Activated naive CD8-positive, alpha-beta T cell treated with anti-CD3 and anti-CD28 coated beads, Interleukin-2, amount 50 U/mL, for 24 hours (primary cell): ENCODE measurements around the gene RAB3C.
"Not testable (repeated sequence)": the region's sequence is repeated elsewhere in the genome, so short reads cannot be mapped to it uniquely, and the experiment has no call there.

Experiments used
- ATAC-seq: fragments of 150-1000 bp; cut with Tn5 transposase; one replicate; pipeline ENCODE4 v1.10.0; 2021
- DNase-seq: peaks from one replicate; pipeline ENCODE4 v3.0.0; 2021
- H3K27ac Mint-ChIP-seq: one replicate; pipeline ENCODE4 v1.8.0; 2021; ENCODE audit warnings: mild to moderate bottlenecking, mixed read lengths
- H3K27me3 Mint-ChIP-seq: one replicate; pipeline ENCODE4 v1.8.0; 2021; ENCODE audit warnings: mixed read lengths
- H3K36me3 Mint-ChIP-seq: one replicate; pipeline ENCODE4 v1.8.0; 2021; ENCODE audit warnings: low read depth, mixed read lengths
- H3K4me1 Mint-ChIP-seq: one replicate; pipeline ENCODE4 v1.8.0; 2021; ENCODE audit warnings: mixed read lengths
- H3K4me3 Mint-ChIP-seq: one replicate; pipeline ENCODE4 v1.8.0; 2021; ENCODE audit warnings: mild to moderate bottlenecking, moderate library complexity, mixed read lengths
- H3K9me3 Mint-ChIP-seq: one replicate; pipeline ENCODE4 v1.8.0; 2021; ENCODE audit warnings: mixed read lengths

RAB3C gene

DNA sequence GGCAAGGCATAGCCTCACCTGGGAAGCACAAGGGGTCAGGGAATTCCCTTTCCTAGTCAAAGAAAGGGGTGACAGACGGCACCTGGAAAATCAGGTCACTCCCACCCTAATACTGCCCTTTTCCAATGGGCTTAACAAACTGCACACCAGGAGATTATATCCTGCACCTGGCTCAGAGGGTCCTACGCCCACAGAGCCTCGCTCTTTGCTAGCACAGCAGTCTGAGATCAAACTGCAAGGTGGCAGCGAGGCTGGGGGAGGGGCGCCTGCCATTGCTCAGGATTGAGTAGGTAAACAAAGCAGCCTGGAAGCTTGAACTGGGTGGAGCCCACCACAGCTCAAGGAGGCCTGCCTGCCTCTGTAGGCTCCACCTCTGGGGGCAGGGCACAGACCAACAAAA lies 9.9 kb upstream of the RAB3C start:
- DNase-seq, H3K4me3 Mint-ChIP-seq, H3K27ac Mint-ChIP-seq, H3K9me3 Mint-ChIP-seq, ATAC-seq, H3K36me3 Mint-ChIP-seq, H3K27me3 Mint-ChIP-seq, H3K4me1 Mint-ChIP-seq: not testable (repeated sequence)

DNA sequence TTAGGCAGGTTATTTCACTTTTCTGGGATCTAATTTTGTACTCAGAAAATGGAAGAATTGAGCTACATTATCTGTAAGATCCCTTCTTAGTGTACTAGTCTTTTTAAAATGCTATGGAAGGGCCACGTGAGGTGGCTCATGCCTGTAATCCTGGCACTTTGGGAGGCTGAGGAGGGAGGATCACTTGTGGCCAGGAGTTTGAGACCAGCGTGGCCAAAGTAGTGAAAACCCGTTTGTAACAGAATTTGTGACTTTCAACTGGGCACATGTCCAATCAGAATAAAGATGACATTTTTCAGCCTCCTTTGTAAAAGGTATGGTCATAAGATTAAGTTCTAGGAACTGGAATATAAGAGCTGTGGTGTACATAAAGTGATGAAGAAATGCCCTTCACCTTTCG lies 3.1 kb upstream of the RAB3C start:
- DNase-seq (no peak), ATAC-seq (no peak)
- Mint-ChIP-seq H3K27ac (no peak overlapping the region), H3K9me3 (no peaks in the 10 kb centered on the region), H3K4me3 (no peak overlapping the region), H3K4me1 (peaks cover 17% of the 10 kb centered on the region), H3K36me3 (no peaks in the 10 kb centered on the region), H3K27me3 (peaks cover 44% of the 10 kb centered on the region)

DNA sequence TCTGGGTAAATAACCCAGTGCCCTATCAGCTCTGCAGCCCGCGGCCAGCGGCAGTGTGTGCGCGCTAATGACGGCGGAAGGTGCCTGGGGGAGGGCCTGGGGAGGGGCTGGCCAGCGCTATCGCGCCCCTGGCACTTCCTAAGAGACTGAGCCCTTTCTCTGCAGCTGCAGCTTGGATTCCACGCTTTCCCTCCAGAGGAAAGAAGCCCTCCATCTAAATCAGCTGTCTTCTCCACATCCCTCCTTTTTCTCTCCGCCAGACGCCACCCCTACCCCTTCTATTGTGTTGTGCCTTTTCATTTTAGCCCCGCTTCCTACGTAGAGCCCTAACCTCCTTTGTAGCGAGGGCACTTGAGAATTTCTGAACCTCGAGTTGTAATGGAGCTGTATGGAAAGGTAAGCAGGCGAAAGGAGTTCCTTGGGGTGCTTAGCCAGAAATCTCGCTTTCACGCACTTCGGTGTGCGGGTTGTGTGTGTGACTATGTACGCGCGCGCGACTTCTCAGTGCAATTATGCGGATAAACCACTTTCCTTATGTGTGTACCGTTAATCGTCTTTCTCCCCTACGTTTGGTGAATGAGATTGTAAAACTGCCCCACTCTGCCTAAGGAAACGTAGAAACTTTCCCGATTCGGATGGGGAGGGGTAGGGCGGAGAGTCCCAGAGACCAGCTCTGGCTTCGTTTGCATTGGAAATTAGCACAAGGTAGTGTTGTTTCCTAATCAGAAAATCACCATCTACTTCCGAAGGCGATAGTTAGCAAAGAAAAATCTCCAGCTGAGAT lies 664 bp upstream of the RAB3C start:
- H3K9me3 Mint-ChIP-seq = no peaks in the 10 kb centered on the region
- ATAC-seq (no peak), DNase-seq (no peak)
- H3K27me3 Mint-ChIP-seq = peaks cover 53% of the 10 kb centered on the region
- H3K36me3 Mint-ChIP-seq = no peaks in the 10 kb centered on the region
- H3K4me1 Mint-ChIP-seq = peaks cover 17% of the 10 kb centered on the region
- peak overlapping the region; percentile 81 for H3K4me3 Mint-ChIP-seq
- no peak overlapping the region for H3K27ac Mint-ChIP-seq

DNA sequence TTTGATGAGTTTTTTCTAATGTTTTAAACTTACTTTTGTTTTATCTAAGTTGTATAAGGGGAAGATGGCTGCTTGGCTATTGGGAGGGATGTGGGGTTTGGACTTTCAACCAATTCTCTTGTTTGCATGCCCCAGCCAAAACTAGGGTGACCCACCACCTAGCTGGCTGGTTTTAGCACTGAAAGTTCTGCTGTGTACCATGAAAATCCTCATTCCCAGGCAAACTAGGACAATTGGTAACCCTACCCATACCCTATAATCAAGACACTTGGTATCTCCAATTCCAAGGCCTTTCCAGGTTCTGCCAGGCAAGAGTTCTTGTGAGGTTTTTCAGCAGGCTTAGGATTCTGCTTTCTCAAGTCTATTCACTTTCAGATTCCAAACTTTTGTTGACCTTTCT lies 13.1 kb downstream of the RAB3C start:
- Mint-ChIP-seq H3K36me3 (no peaks in the 10 kb centered on the region), H3K4me3 (no peak overlapping the region), H3K27ac (no peak overlapping the region), H3K27me3 (peaks cover 2% of the 10 kb centered on the region), H3K9me3 (no peaks in the 10 kb centered on the region), H3K4me1 (no peaks in the 10 kb centered on the region)
- DNase-seq (no peak), ATAC-seq (no peak)

DNA sequence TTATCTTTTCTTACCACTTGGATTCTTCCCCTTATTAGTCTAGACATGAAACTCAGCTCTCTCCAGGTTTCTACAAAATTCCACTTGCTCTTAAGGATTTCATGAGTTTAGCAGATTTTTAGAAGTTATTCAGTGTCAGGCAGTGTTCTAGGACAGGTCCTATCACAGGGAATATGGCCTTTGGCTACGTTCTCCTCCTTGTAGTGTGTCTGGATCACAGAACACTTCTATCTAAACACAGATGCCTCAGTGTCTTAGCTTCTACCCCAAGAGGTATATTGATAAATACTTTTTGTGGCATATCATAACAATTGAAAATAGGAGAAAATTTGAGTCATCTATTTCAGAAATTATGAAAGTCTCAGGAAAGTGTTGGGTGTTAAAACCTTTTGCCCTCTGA lies 15.6 kb downstream of the RAB3C start:
- no peak for DNase-seq
- Mint-ChIP-seq H3K4me1 (no peaks in the 10 kb centered on the region), H3K9me3 (peaks cover 4% of the 10 kb centered on the region), H3K36me3 (no peaks in the 10 kb centered on the region), H3K27me3 (peaks cover 2% of the 10 kb centered on the region), H3K4me3 (no peak overlapping the region), H3K27ac (no peak overlapping the region)
- no peak for ATAC-seq

DNA sequence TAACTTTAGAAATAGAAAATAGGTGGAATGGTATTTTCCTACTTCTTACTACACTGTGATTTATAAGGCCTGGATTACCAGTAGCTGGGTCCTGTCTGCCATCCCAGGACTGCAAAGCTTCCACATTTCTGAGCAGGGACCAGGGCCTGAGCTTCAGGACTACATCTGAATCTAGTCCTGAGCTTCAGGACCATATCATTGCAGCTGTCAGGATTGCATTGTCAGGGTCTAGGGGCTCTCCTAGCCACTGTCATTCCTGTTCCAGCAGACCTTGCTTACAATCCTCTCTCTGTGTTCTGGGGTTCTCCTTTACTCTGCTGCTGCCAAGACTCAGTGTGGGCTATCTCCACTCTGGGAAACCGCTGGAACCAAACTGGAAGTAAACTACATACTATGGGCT lies 16.3 kb downstream of the RAB3C start:
- H3K4me1 Mint-ChIP-seq = no peaks in the 10 kb centered on the region
- no peaks in the 10 kb centered on the region for H3K36me3 Mint-ChIP-seq
- DNase-seq (no peak), ATAC-seq (no peak)
- H3K27ac Mint-ChIP-seq = no peak overlapping the region
- no peak overlapping the region for H3K4me3 Mint-ChIP-seq
- H3K27me3 Mint-ChIP-seq = no peaks in the 10 kb centered on the region
- H3K9me3 Mint-ChIP-seq = peaks cover 4% of the 10 kb centered on the region

DNA sequence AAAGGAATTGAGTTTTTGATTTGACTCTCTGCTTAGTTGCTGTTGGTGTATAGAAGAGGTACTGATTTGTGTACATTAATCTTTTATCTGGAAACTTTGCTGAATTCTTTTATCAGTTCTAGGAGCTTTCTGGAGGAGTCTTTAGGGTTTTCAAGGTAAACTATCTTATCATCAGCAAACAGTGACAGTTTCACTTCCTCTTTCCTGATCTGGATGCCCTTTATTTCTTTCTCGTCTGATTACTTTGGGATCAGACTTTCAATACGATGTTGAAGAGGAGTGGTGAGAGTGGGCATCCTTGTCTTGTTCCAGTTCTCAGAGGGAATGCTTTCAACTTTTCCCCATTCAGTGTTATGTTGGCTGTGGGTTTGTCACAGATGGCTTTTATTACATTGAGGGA lies 17.7 kb downstream of the RAB3C start:
- not testable (repeated sequence) for DNase-seq, H3K27ac Mint-ChIP-seq, H3K4me3 Mint-ChIP-seq

DNA sequence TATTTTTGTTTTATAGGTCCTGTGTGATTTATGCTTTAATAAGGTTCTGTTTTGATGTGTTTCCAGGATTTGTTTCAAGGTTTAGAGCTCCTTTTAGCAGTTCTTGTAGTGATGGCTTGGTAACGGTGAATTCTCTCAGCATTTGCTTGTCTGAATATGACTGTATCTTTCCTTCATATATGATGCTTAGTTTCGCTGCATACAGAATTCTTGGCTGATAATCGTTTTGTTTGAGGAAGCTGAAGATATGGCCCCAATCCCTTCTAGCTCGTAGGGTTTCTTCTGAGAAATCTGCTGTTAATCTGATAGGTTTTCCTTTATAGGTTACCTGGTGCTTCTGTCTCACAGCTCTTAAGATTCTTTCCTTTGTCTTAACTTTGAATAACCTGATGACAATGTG lies 20.0 kb downstream of the RAB3C start:
- H3K9me3 Mint-ChIP-seq = peaks cover 14% of the 10 kb centered on the region
- not testable (repeated sequence) for H3K36me3 Mint-ChIP-seq, ATAC-seq

More for the DNA sequence above, 17.7 kb downstream of the RAB3C start:
- H3K9me3 Mint-ChIP-seq, H3K4me1 Mint-ChIP-seq, ATAC-seq, H3K27me3 Mint-ChIP-seq, H3K36me3 Mint-ChIP-seq: not testable (repeated sequence)

DNA sequence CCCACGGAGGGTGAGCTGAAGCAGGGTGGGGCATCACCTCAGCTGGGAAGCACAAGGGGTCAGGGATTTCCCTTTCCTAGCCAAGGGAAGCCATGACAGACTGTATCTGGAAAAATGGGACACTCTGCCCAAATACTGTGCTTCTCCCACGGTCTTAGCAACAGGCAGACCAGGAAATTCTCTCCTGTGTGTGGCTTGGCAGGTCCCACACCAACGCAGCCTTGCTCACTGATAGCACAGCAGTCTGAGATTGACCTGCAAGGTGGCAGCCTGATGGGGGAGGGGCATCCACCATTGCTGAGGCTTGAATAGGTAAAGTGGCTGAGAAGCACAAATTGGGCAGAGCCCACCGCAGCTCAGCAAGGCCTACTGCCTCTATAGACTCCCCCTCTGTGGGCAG lies 23.2 kb downstream of the RAB3C start:
- Mint-ChIP-seq H3K27ac (no peak overlapping the region), H3K4me1 (no peaks in the 10 kb centered on the region), H3K4me3 (no peak overlapping the region), H3K27me3 (no peaks in the 10 kb centered on the region), H3K36me3 (no peaks in the 10 kb centered on the region), H3K9me3 (peaks cover 20% of the 10 kb centered on the region)
- no peak for DNase-seq
- no peak for ATAC-seq

More for the DNA sequence above, 20.0 kb downstream of the RAB3C start:
- H3K27ac Mint-ChIP-seq, H3K4me1 Mint-ChIP-seq, H3K4me3 Mint-ChIP-seq, DNase-seq, H3K27me3 Mint-ChIP-seq: not testable (repeated sequence)

DNA sequence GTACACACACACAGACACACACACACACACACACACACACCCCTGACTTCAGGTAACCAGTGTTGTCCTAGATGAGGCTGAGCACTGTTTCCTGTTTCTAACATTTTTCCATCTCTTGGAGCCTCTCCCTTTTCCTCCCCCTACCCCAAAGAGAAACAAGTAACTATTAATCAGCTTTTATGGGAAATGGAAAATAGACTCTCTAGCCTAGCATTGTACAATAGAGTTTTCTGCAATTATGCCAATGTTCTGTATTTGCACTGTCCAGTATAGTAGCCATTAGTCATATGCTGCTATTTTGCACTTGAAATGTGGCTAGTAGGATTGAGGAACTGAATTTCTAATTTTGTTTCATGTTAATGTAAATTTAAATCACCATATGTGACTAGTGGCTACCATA lies 33.1 kb downstream of the RAB3C start:
- Mint-ChIP-seq H3K27ac (no peak overlapping the region), H3K27me3 (no peaks in the 10 kb centered on the region), H3K4me3 (no peak overlapping the region), H3K9me3 (no peaks in the 10 kb centered on the region), H3K36me3 (no peaks in the 10 kb centered on the region), H3K4me1 (no peaks in the 10 kb centered on the region)
- DNase-seq (no peak), ATAC-seq (no peak)

DNA sequence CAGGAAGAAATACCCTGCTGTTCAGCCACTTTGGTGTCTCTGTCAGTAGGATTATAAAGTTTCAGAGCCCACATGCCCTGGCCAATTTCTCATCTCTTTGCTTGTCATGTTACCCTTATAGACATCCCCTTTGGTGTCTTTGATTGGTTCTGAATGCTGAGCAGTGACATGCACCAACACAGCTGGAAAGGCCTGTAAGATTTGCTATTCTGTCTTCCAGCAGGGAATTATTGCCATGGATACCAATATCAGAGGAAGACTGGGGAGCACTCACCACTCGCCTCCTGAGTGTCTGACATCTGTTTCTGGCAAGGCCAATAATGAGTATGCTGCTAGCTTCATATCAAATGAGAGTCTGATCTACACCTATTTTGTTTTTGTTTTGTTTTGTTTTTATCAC lies 34.4 kb downstream of the RAB3C start:
- no peak for ATAC-seq
- Mint-ChIP-seq H3K27ac (no peak overlapping the region), H3K9me3 (no peaks in the 10 kb centered on the region), H3K36me3 (no peaks in the 10 kb centered on the region), H3K4me3 (no peak overlapping the region), H3K27me3 (no peaks in the 10 kb centered on the region), H3K4me1 (no peaks in the 10 kb centered on the region)
- DNase-seq = no peak

DNA sequence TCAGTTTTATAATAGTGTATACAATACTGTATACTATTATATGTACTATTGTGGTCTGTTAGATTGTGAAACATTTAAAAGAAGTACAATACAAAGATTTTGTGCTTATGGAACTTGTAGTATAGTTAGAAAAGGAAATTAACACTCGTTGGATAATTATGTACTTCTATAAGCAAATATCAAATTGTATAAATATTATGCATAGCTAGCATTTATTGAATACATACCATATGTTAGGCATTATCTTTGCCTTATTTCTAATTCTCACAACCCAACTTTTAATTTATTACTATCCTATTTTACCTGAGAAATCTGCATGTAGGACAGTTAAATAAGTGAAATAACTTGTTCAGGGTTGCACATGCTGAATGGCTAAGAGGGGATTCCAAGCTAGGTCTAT lies 37.5 kb downstream of the RAB3C start:
- H3K4me3 Mint-ChIP-seq = no peak overlapping the region
- ATAC-seq (no peak), DNase-seq (no peak)
- no peaks in the 10 kb centered on the region for H3K27me3 Mint-ChIP-seq
- H3K4me1 Mint-ChIP-seq = no peaks in the 10 kb centered on the region
- no peaks in the 10 kb centered on the region for H3K9me3 Mint-ChIP-seq
- H3K36me3 Mint-ChIP-seq = no peaks in the 10 kb centered on the region
- no peak overlapping the region for H3K27ac Mint-ChIP-seq

DNA sequence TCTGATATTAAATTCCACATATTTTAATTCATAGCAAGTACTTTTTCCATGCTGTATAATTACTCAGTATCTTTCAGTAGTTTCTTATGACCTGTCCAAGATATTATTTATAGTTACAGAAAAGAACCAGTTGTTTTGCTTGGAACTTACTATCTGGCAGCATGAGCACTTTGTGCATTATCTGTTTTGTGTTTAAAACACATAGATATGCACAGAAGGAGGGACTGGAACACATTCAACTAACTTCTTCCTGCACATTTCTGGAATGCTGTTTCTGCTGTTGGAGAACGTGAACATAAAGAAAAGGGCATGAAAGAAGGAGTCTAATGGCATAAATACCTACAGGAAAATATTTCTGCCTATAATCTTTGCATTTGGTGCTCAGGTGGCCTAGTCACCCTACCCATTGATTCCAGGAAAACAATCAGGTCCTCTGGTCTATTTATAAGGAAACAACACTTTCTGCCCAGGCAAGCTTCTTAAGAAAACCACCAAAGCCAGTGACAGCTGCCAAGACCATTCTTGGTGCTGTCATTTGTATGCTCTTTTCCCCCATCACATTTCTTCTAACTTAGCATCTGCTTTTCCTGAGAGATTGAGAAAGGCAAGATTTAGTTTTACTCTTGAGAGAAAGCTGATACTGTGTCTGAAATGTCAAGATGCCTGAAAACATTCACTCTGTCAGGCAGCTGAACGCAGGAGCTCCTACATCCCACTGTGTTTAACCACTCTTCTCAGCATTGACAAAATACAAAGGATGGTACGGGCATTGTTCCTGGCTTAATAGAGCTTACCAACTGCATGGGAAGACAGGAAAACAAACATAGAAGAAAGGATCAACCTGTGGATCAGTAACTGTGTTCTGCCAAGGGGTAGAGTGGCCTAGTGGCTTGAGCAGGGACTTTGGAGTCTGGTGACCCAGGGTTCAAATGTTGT lies 40.3 kb downstream of the RAB3C start:
- no peak for ATAC-seq
- H3K4me1 Mint-ChIP-seq = no peaks in the 10 kb centered on the region
- H3K36me3 Mint-ChIP-seq = no peaks in the 10 kb centered on the region
- H3K9me3 Mint-ChIP-seq = no peaks in the 10 kb centered on the region
- no peak overlapping the region for H3K27ac Mint-ChIP-seq
- H3K4me3 Mint-ChIP-seq = no peak overlapping the region
- DNase-seq = no peak
- H3K27me3 Mint-ChIP-seq = no peaks in the 10 kb centered on the region

DNA sequence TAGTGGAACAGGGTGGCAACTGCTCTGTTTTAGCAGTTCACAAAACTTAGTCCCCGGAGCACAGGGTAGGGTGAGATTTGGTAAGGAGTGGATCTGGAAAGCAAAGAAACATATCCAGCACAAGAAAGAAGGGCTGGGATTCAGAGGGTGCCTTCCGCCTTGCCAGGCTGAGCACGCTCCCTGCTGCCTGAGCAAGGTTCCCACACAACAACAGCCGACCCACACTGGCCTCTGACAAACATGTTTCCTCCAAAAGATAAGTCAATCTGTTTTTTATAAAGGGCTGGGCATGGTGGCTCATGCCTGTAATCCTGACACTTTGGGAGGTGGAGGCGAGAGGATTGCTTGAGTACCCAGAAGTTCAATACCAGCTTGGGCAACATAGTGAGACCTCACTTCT lies 45.8 kb downstream of the RAB3C start:
- ATAC-seq = no peak
- Mint-ChIP-seq H3K4me3 (no peak overlapping the region), H3K27ac (no peak overlapping the region), H3K9me3 (no peaks in the 10 kb centered on the region), H3K27me3 (peaks cover 2% of the 10 kb centered on the region), H3K4me1 (no peaks in the 10 kb centered on the region), H3K36me3 (no peaks in the 10 kb centered on the region)
- no peak for DNase-seq
